B cell (primary cell): Measurements from ENCODE around the gene STPG3. TPM values are rescaled to one million over a fixed set of nuclear protein-coding genes. Genes with fewer than 3 reads are reported as not detected.

Experiments
- ATAC-seq: fragments of 200-7000 bp; cut with Tn5 transposase; one replicate; pipeline ENCODE4 v1.10.0; 2021; ENCODE audit warnings: low read depth, mild to moderate bottlenecking, moderate number of reproducible peaks, moderate library complexity
- CTCF ChIA-PET: fragments of 350-600 bp; sonication (Branson Sonifier 250); formaldehyde crosslinking; loops from one replicate; lab custom pipeline; 2021; ENCODE audit warnings: antibody characterized with exemption, inconsistent platforms; lab: Charles Lee
- POLR2A ChIA-PET: fragments of 350-600 bp; sonication (Branson Sonifier 250); formaldehyde crosslinking; loops from one replicate; lab custom pipeline; 2021; ENCODE audit warnings: antibody characterized with exemption; lab: Charles Lee
- DNase-seq: peaks from one replicate; pipeline ENCODE4 v3.0.0; 2013
- H2AFZ ChIP-seq: 2 replicates; pipeline ENCODE4 v1.6.1; 2012; ENCODE audit warnings: mild to moderate bottlenecking, low read depth, low read length; ENCODE audit not compliant: insufficient read depth, poor library complexity, severe bottlenecking
- H3K27ac ChIP-seq, 2 donors: 1 replicate in 1 of 2; 2 replicates in 1 of 2; pipeline ENCODE4 v1.5.1; 2012 to 2013; ENCODE audit warnings: low read length in 2 of 2, mild to moderate bottlenecking in 2 of 2, moderate library complexity in 1 of 2
- H3K27me3 ChIP-seq, 4 experiments: fragments of 200-600 bp in 1 of 4; sonication (generic) in 1 of 4; replicated peaks in 1 of 4; 1 replicate in 2 of 4; 2 replicates in 2 of 4; pipeline versions ENCODE4 v1.6.1 to v1.7.0; 2013 to 2016; ENCODE audit warnings: low read length in 3 of 4, mild to moderate bottlenecking in 2 of 4, mixed read lengths in 1 of 4, moderate library complexity in 1 of 4; ENCODE audit not compliant: insufficient read depth in 4 of 4, control insufficient read depth in 3 of 4; ENCODE audit errors: control extremely low read depth in 1 of 4
- H3K36me3 ChIP-seq, 2 experiments: replicated peaks in 1 of 2; 1 replicate in 1 of 2; 2 replicates in 1 of 2; pipeline versions ENCODE4 v1.6.1 to v1.7.1; 2013; ENCODE audit warnings: low read length in 1 of 2; ENCODE audit not compliant: insufficient read depth in 2 of 2, control insufficient read depth in 1 of 2; ENCODE audit errors: control extremely low read depth in 1 of 2, extremely low read depth in 1 of 2
- H3K4me1 ChIP-seq, 2 donors: fragments of 200-600 bp in 1 of 2; sonication (generic) in 1 of 2; 1 replicate in 1 of 2; 2 replicates in 1 of 2; pipeline versions ENCODE4 v1.5.1 to v1.6.1; 2013 to 2017; ENCODE audit warnings: low read length in 2 of 2; ENCODE audit not compliant: control insufficient read depth in 2 of 2, insufficient read depth in 2 of 2
- H3K4me2 ChIP-seq: replicated peaks from 2 replicates; pipeline ENCODE3; 2012; ENCODE audit warnings: mild to moderate bottlenecking, low read depth, low read length; ENCODE audit not compliant: poor library complexity, severe bottlenecking
- H3K4me3 ChIP-seq, 5 experiments: fragments of 200-600 bp in 1 of 5; sonication (generic) in 1 of 5; 1 replicate in 3 of 5; 2 replicates in 2 of 5; pipeline versions ENCODE4 v1.5.1 to v1.7.0; 2011 to 2016; ENCODE audit warnings: low read length in 4 of 5, mild to moderate bottlenecking in 4 of 5, low read depth in 2 of 5, control low read depth in 1 of 5, moderate library complexity in 1 of 5; ENCODE audit not compliant: insufficient read depth in 1 of 5; ENCODE audit errors: control extremely low read depth in 1 of 5, extremely low read depth in 1 of 5
- H3K79me2 ChIP-seq: fragments of 200-600 bp; sonication (generic); one replicate; pipeline ENCODE4 v1.6.0; 2016; ENCODE audit warnings: low read length; ENCODE audit not compliant: control insufficient read depth, insufficient read depth
- H3K9ac ChIP-seq: fragments of 200-600 bp; sonication (generic); 2 replicates; pipeline ENCODE4 v1.6.1; 2017; ENCODE audit warnings: mild to moderate bottlenecking, low read length, moderate library complexity
- H3K9me3 ChIP-seq, 3 donors: one replicate each; pipeline versions ENCODE4 v1.6.1 to v1.7.1; 2013; ENCODE audit warnings: low read length in 2 of 3; ENCODE audit not compliant: control insufficient read depth in 2 of 3, insufficient read depth in 1 of 3; ENCODE audit errors: control extremely low read depth in 1 of 3
- H4K20me1 ChIP-seq: 2 replicates; pipeline ENCODE4 v1.6.0; 2012; ENCODE audit warnings: mild to moderate bottlenecking, low read length; ENCODE audit not compliant: insufficient read depth, control insufficient read depth, poor library complexity, severe bottlenecking
- H3K27ac Mint-ChIP-seq: one replicate; pipeline ENCODE4 v1.8.0; 2021; ENCODE audit warnings: mixed read lengths
- H3K27me3 Mint-ChIP-seq: one replicate; pipeline ENCODE4 v1.8.0; 2021; ENCODE audit warnings: mixed read lengths
- H3K4me1 Mint-ChIP-seq: one replicate; pipeline ENCODE4 v1.8.0; 2021; ENCODE audit warnings: mixed read lengths
- H3K4me3 Mint-ChIP-seq: one replicate; pipeline ENCODE4 v1.8.0; 2021; ENCODE audit warnings: mixed read lengths
- H3K9me3 Mint-ChIP-seq: one replicate; pipeline ENCODE4 v1.8.0; 2022; ENCODE audit warnings: mixed read lengths; ENCODE audit not compliant: insufficient read depth
- EZH2 ChIP-seq: IDR thresholded peaks from 2 replicates; pipeline ENCODE4 v1.6.1; 2012; ENCODE audit warnings: borderline replicate concordance, low read depth, mild to moderate bottlenecking, moderate library complexity, low read length; ENCODE audit not compliant: insufficient read depth, poor library complexity, severe bottlenecking
- WGBS: methylation state at CpG from one replicate; pipeline ENCODE4 v1.1.5; 2013; ENCODE audit warnings: missing lambda C conversion rate; ENCODE audit not compliant: insufficient coverage; 5-methylcytosine and 5-hydroxymethylcytosine counted together
- intact Hi-C: fragments of 100-400 bp; cut with micrococcal nuclease; formaldehyde crosslinking; loops from one replicate; pipeline ENCODE4 v1.10.0; 2022
- polyA plus RNA-seq: library from polyadenylated mRNA; depleted of rRNA; stranded (reverse); fragments of >200 nt; gene quantifications from 2 replicates; pipeline ENCODE4 v1.2.3, GENCODE V29; 2012
- total RNA-seq, 2 donors: library from RNA; stranded (reverse); fragments of 120-200 nt in 1 of 2; gene quantifications; 1 replicate in 1 of 2; 2 replicates in 1 of 2; pipeline versions ENCODE4 v1.2.3 to v1.2.4, GENCODE V29; 2013 to 2022
- TF ChIP-seq, protein P1 (sequence below): fragments of 200-600 bp; IDR thresholded peaks from one replicate; pipeline ENCODE4 v1.8.0; 2022; ENCODE audit warnings: antibody characterized with exemption, mild to moderate bottlenecking

The STPG3 gene
- total and polyA plus RNA-seq, 2 donors (not counting 1 experiment from before 2014, with no cell fraction given) = not detected

DNA sequence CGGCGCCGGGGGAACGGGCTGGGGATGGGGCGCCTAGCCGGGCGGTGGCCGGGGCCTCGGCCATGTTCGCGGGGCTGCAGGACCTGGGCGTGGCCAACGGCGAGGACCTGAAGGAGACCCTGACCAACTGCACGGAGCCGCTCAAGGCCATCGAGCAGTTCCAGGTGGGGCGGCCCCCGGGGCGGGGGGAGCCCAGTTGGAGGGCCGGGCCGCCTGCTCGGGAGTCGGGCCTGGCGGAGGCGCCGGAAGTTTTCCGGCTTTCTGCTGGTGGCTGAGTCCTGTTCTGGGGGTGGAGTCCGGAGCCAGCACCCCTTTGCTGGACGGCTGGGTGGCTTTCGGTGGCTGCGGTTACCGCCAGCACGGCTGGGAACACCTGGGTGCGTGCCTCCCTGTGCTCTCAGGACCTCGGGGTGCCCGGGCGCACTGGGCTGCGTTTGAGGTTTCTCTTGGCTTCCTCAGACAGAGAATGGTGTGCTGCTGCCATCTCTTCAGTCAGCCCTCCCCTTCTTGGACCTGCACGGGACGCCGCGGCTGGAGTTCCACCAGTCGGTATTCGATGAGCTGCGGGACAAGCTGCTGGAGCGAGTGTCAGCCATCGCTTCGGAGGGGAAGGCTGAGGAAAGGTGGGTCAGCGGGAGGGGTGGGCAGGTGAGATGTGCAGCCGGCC is 4.5 kb downstream of the STPG3 start:
- peaks cover 35% of the 10 kb centered on the region for H3K79me2 ChIP-seq
- ATAC-seq = no peak
- TF ChIP-seq, protein P1, sequence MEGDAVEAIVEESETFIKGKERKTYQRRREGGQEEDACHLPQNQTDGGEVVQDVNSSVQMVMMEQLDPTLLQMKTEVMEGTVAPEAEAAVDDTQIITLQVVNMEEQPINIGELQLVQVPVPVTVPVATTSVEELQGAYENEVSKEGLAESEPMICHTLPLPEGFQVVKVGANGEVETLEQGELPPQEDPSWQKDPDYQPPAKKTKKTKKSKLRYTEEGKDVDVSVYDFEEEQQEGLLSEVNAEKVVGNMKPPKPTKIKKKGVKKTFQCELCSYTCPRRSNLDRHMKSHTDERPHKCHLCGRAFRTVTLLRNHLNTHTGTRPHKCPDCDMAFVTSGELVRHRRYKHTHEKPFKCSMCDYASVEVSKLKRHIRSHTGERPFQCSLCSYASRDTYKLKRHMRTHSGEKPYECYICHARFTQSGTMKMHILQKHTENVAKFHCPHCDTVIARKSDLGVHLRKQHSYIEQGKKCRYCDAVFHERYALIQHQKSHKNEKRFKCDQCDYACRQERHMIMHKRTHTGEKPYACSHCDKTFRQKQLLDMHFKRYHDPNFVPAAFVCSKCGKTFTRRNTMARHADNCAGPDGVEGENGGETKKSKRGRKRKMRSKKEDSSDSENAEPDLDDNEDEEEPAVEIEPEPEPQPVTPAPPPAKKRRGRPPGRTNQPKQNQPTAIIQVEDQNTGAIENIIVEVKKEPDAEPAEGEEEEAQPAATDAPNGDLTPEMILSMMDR = no peak
- no peak for TF ChIP-seq EZH2
- CTCF ChIA-PET = interaction anchor here (1.0 to 3.0 kb wide), 4 partner anchors 16 to 47 kb away, joined by 3 to 18 read pairs (median 8); partner anchors contain the start of genes CYSRT1, NRARP and TUBB4B
- H2AFZ ChIP-seq = peak overlapping the region; percentile 88
- Mint-ChIP-seq H3K4me3 (peak overlapping the region; percentile 86), H3K4me1 (peaks cover 25% of the 10 kb centered on the region), H3K27ac (peak overlapping the region; percentile 89), H3K9me3 (no peaks in the 10 kb centered on the region), H3K27me3 (no peaks in the 10 kb centered on the region)
- H3K4me1 ChIP-seq = peaks cover 17 to 27% of the 10 kb centered on the region in 2 donors
- peak overlapping the region; percentile 3 to 72 for H3K27ac ChIP-seq
- peak overlapping the region; percentile 92 for H3K4me2 ChIP-seq
- H4K20me1 ChIP-seq = peaks cover 18% of the 10 kb centered on the region
- 2% methylated on average over 51 of the region's 51 CpGs for WGBS
- peak overlapping the region; percentile 23 to 95 (median 81) for H3K4me3 ChIP-seq
- H3K36me3 ChIP-seq = peaks cover 0 to 14% of the 10 kb centered on the region in 2 experiments
- DNase-seq = no peak
- peak overlapping the region; percentile 85 for H3K9ac ChIP-seq
- no peaks in the 10 kb centered on the region for H3K27me3 ChIP-seq
- POLR2A ChIA-PET = interaction anchor here (1.0 to 3.5 kb wide), 3 partner anchors 13 to 167 kb away, joined by 3 to 29 read pairs (median 6); partner anchors contain the start of genes EXD3, NOXA1 and TUBB4B
- no peaks in the 10 kb centered on the region for H3K9me3 ChIP-seq
- intact Hi-C loops = loop anchor here (1.0 to 2.0 kb wide), 4 partner anchors 13 to 55 kb away; partner anchors contain the start of genes TOR4A, TPRN and TUBB4B

GRCh38 chr9:137256362-137256761 is 5.3 kb downstream of the STPG3 start:
- Histone ChIP-seq H3K36me3 (peaks cover 0 to 14% of the 10 kb centered on the region in 2 experiments), H3K4me2 (peak overlapping the region; percentile 92), H3K9me3 (no peaks in the 10 kb centered on the region), H4K20me1 (peaks cover 18% of the 10 kb centered on the region), H3K4me1 (peaks cover 17 to 27% of the 10 kb centered on the region in 2 donors), H3K27me3 (no peaks in the 10 kb centered on the region), H3K79me2 (peaks cover 35% of the 10 kb centered on the region), H2AFZ (no peak overlapping the region), H3K4me3 (peak overlapping the region in 3 of 5 experiments; percentile 79 to 95 (median 81)), H3K27ac (no peak overlapping the region), H3K9ac (peak overlapping the region; percentile 85)
- no peak for TF ChIP-seq EZH2
- TF ChIP-seq, protein P1 = no peak
- H3K9me3 Mint-ChIP-seq = no peaks in the 10 kb centered on the region
- ATAC-seq = no peak
- peak overlapping the region; percentile 86 for H3K4me3 Mint-ChIP-seq
- peaks cover 25% of the 10 kb centered on the region for H3K4me1 Mint-ChIP-seq
- H3K27me3 Mint-ChIP-seq = no peaks in the 10 kb centered on the region
- WGBS = 97% methylated on average over 15 of the region's 15 CpGs
- H3K27ac Mint-ChIP-seq = peak overlapping the region; percentile 50
- no peak for DNase-seq
- ChIA-PET CTCF (interaction anchor here (1.1 to 3.0 kb wide), 3 partner anchors 16 to 29 kb away, joined by 3 to 18 read pairs (median 8); partner anchors contain the start of genes RNF224 and TUBB4B), POLR2A (interaction anchor here (0.6 to 3.5 kb wide), 5 partner anchors 12 to 124 kb away, joined by 3 to 29 read pairs (median 5); partner anchors contain the start of gene TUBB4B)
- intact Hi-C loops = no loop called here
